ENCODE results near the gene PDIA4. TPM values are rescaled to one million over a fixed set of nuclear protein-coding genes. Genes with fewer than 3 reads are reported as not detected.

The PDIA4 gene
- total and polyA plus RNA-seq, 2 of the 8 experiments (the other 6 are each of a cell fraction or from before 2014, with no cell fraction given), result 119 to 303 TPM

- Histone ChIP-seq H3K36me3 (ENCODE audit: control insufficient read depth in 2 of 4, insufficient read depth in 4 of 4, low read length in 3 of 4) (peaks cover 9 to 18% (median 14%) of the 10 kb centered on the region in 4 experiments), H4K91ac (replicated peaks; ENCODE audit: insufficient read length, low read length) (no peak overlapping the region), H3K9me3 (ENCODE audit: insufficient read depth in 2 of 2, low read depth in 1 of 2, low read length in 1 of 2) (no peaks in the 10 kb centered on the region), H3K14ac (ENCODE audit: insufficient read length) (no peak overlapping the region), H3K4me3 (ENCODE audit: extremely low read depth in 1 of 4, insufficient read depth in 2 of 4, low read depth in 3 of 4, low read length in 4 of 4) (no peak overlapping the region), H4K5ac (ENCODE audit: insufficient read length, low read depth, low read length) (no peak overlapping the region), H3K4ac (replicated peaks; ENCODE audit: insufficient read length, low read depth, low read length) (no peak overlapping the region), H4K8ac (ENCODE audit: extremely low read depth, insufficient read depth, low read length) (no peak overlapping the region), H2AFZ (ENCODE audit: low read length) (no peak overlapping the region), H3K18ac (ENCODE audit: extremely low read depth, low read length) (no peak overlapping the region), H2BK12ac (ENCODE audit: low read depth, low read length) (no peak overlapping the region), H3K79me2 (ENCODE audit: control insufficient read depth in 1 of 2, insufficient read depth in 2 of 2, low read length in 2 of 2) (no peaks in the 10 kb centered on the region), H3K27ac (ENCODE audit: low read depth, low read length) (no peak overlapping the region), H2BK20ac (ENCODE audit: low read length) (no peak overlapping the region), H3K27me3 (replicated peaks in 1 of 4; ENCODE audit: control insufficient read depth in 3 of 4, extremely low read depth in 1 of 4, insufficient read depth in 3 of 4, low read length in 3 of 4) (no peaks in the 10 kb centered on the region), H3K9ac (replicated peaks in 1 of 4; ENCODE audit: extremely low read depth in 1 of 4, low read depth in 3 of 4, low read length in 3 of 4) (no peak overlapping the region), H4K20me1 (replicated peaks in 1 of 2; ENCODE audit: control insufficient read depth in 1 of 2, insufficient read depth in 2 of 2, low read length in 2 of 2) (peaks cover 2 to 5% of the 10 kb centered on the region in 2 experiments), H3K23ac (ENCODE audit: insufficient read length) (no peak overlapping the region), H3K4me1 (replicated peaks in 1 of 4; ENCODE audit: control insufficient read depth in 3 of 4, insufficient read depth in 4 of 4, low read length in 3 of 4) (no peaks in the 10 kb centered on the region; a peak in 1 of 7 replicates), H3K56ac (replicated peaks; ENCODE audit: insufficient read length, low read depth, low read length) (no peak overlapping the region), H2BK120ac (replicated peaks; ENCODE audit: low read depth, low read length) (no peak overlapping the region), H2BK15ac (ENCODE audit: low read length) (no peak overlapping the region), H3K23me2 (ENCODE audit: low read depth, low read length) (no peaks in the 10 kb centered on the region), H3K4me2 (ENCODE audit: insufficient read depth in 1 of 2, low read depth in 2 of 2, low read length in 2 of 2) (no peak overlapping the region), H2BK5ac (ENCODE audit: low read depth, low read length) (no peak overlapping the region), H3K79me1 (ENCODE audit: low read depth, low read length) (no peaks in the 10 kb centered on the region), H2AK5ac (ENCODE audit: low read depth, low read length) (no peak overlapping the region)
- POLR2A ChIA-PET (ENCODE audit: partially characterized antibody), result interaction anchor here (1.4 to 1.6 kb wide), 2 partner anchors 10 to 30 kb away, joined by 4 read pairs; no protein-coding TSS in a partner anchor
- FAIRE-seq, result no peak
- CTCF ChIA-PET (ENCODE audit: partially characterized antibody), result interaction anchor here (0.9 to 1.4 kb wide), 4 partner anchors 8 to 148 kb away, joined by 3 to 6 read pairs (median 3); partner anchors contain the start of gene ZNF398
- WGBS, 2 experiments (ENCODE audit: extremely low coverage in 1 of 2, insufficient coverage in 1 of 2, insufficient read length in 1 of 2, insufficient replicate concordance in 2 of 2, low coverage in 1 of 2, low lambda C conversion rate in 2 of 2, missing lambda C conversion rate in 1 of 2), result 96% methylated on average over 6 of the region's 6 CpGs; no CpG with 5 or more reads in 1 of the 2 experiments
- no peak for DNase-seq (ENCODE audit: low read depth in 1 of 2, low spot score in 2 of 2)
- no peak for TF ChIP-seq SIN3A (conservative IDR thresholded peaks at IDR 0.05 in 1 of 2, IDR thresholded peaks at IDR 0.05 in 1 of 2; ENCODE audit: low read depth in 1 of 2, low read length in 2 of 2)
- TF ChIP-seq YY1 (IDR thresholded peaks at IDR 0.05; ENCODE audit: low read depth, low read length), result no peak
- no peak for TF ChIP-seq HDAC2 (IDR thresholded peaks at IDR 0.05; ENCODE audit: borderline replicate concordance in 1 of 2, low read depth in 2 of 2, low read length in 2 of 2)
These were observed 29.1 kb downstream of the PDIA4 start for GRCh38 chr7:148999192-148999591.
